GM19324 (cell line): ENCODE measurements around the gene CEP164.

ENCODE experiments used
- ATAC-seq: cut with Tn5 transposase; IDR thresholded peaks from one replicate; pipeline ENCODE4 v1.9.1; 2021; ENCODE audit warnings: mild to moderate bottlenecking, moderate library complexity; ENCODE audit not compliant: unreplicated experiment, low FRiP score

Gene CEP164

GRCh38 chr11:117356126-117356890 lies 28.7 kb downstream of the CEP164 start:
- no peak for ATAC-seq

GRCh38 chr11:117361432-117361831 lies 33.8 kb downstream of the CEP164 start:
- no peak for ATAC-seq

- ATAC-seq: no peak
These were observed 38.6 kb downstream of the CEP164 start for GRCh38 chr11:117366248-117366647.

GRCh38 chr11:117366875-117367274 lies 39.2 kb downstream of the CEP164 start:
- ATAC-seq: no peak

GRCh38 chr11:117369534-117369933 lies 41.9 kb downstream of the CEP164 start:
- no peak for ATAC-seq

- ATAC-seq: no peak
These were observed 43.8 kb downstream of the CEP164 start for GRCh38 chr11:117371453-117371852.

GRCh38 chr11:117374316-117375055 lies 46.8 kb downstream of the CEP164 start:
- ATAC-seq: no peak

GRCh38 chr11:117375960-117376359 lies 48.3 kb downstream of the CEP164 start:
- ATAC-seq: no peak

GRCh38 chr11:117376517-117376916 lies 48.9 kb downstream of the CEP164 start:
- no peak for ATAC-seq

GRCh38 chr11:117378976-117379865 lies 51.6 kb downstream of the CEP164 start:
- no peak for ATAC-seq

GRCh38 chr11:117380676-117381075 lies 53.0 kb downstream of the CEP164 start:
- no peak for ATAC-seq

- no peak for ATAC-seq
These were observed 54.1 kb downstream of the CEP164 start for GRCh38 chr11:117381481-117382387.

GRCh38 chr11:117382746-117383145 lies 55.1 kb downstream of the CEP164 start:
- no peak for ATAC-seq

- ATAC-seq: no peak
These were observed 56.4 kb downstream of the CEP164 start for GRCh38 chr11:117384045-117384444.

- no peak for ATAC-seq
These were observed 57.8 kb downstream of the CEP164 start for GRCh38 chr11:117385471-117385870.

GRCh38 chr11:117385906-117386305 lies 58.3 kb downstream of the CEP164 start:
- ATAC-seq: no peak

- ATAC-seq: no peak
These were observed 60.5 kb downstream of the CEP164 start for GRCh38 chr11:117387992-117388755.

GRCh38 chr11:117390743-117391142 lies 63.1 kb downstream of the CEP164 start:
- ATAC-seq: no peak

GRCh38 chr11:117391181-117391580 lies 63.5 kb downstream of the CEP164 start:
- no peak for ATAC-seq
